HG03066 (cell line): ENCODE measurements around the gene NRG3.

Experiments used
- ATAC-seq: cut with Tn5 transposase; IDR thresholded peaks from one replicate; pipeline ENCODE4 v1.9.1; 2021; ENCODE audit warnings: low read depth; ENCODE audit not compliant: unreplicated experiment

The NRG3 gene

DNA sequence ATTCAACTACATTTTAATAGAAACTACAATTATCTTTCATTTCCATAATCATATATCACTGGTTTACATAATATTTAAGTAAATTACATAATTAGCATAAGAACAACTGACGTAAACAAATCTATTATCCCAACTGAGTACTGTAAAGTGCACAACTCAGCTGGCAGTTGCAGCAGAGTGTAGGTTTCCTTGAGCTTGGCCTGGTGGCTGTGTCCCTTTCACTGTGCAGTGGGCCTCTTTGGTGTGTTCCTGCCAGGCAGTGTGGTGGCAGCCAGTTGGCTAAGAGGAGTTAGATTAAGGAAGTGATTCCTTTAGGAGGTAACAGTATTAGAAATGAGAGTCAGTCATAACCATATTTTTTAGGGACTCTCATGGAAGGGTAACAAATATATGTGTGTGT is 7.0 kb downstream of the NRG3 start:
- no peak for ATAC-seq

GRCh38 chr10:81884856-81885255 is 9.9 kb downstream of the NRG3 start:
- no peak for ATAC-seq

- no peak for ATAC-seq
These were observed 10.5 kb downstream of the NRG3 start for GRCh38 chr10:81885491-81885890.

DNA sequence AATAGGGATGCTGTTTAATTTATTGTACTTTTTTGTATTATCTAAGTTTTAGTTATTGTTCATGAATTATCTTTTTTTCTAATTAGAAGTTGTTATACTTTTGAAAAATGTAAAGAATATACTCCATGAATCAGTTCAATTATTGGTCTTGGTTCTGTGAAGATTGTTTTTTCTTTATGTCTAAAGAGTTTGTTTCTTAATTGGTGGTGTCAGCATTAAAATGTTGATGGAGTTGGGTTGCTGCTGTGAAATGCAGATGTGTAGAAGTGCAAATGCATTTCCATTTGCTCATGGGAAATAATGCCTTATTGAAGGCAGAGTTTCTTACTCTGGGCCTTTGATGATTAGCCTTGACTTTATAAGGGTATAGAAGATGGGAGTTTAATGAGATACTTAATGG is 11.9 kb downstream of the NRG3 start:
- no peak for ATAC-seq

DNA sequence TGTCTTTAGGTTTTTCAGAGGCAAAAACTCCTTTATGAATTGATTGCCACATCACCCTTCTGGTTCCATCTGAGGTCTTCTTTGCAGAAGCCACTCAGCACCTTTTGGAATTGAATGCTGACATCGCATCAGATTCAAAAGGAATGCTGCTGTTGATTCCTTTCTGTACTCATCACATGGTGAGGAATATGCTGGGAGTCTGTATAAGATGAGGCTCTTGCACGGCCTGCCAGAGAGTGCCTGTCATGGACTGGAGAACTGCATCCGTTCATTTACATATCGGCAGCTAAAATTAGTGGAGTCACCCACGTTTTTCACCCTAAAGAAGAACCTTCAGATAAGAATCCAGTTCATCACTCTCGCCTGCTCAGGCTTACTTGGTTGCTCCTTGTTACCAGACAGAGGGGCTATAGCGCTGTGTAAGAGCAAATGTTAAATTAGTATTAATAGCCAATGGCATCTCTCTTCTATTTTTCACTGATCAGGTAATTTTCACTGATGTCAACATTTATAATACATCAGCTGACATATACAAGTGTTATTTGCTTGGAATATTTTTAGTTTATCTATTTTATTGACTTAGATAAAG is 14.3 kb downstream of the NRG3 start:
- no peak for ATAC-seq

GRCh38 chr10:81894616-81895015 is 19.6 kb downstream of the NRG3 start:
- no peak for ATAC-seq

DNA sequence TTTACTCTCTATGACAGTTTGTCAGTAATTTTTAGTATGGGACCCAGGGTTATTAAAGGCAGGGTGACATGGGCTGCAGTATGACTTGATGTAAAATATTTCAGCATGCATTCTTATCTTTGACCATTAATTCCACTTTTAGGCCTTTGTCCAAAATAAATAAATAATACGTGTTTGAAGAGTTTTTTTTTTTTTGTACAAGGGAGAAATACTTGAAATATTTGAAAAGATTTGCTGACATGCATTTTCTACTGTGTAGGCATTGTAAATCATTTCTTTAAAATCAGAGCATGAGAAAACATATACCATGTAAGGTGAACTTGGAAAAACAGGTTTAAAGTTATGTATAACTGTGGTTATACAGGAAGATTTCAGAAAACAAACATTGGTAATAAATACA is 23.5 kb downstream of the NRG3 start:
- ATAC-seq, result no peak

DNA sequence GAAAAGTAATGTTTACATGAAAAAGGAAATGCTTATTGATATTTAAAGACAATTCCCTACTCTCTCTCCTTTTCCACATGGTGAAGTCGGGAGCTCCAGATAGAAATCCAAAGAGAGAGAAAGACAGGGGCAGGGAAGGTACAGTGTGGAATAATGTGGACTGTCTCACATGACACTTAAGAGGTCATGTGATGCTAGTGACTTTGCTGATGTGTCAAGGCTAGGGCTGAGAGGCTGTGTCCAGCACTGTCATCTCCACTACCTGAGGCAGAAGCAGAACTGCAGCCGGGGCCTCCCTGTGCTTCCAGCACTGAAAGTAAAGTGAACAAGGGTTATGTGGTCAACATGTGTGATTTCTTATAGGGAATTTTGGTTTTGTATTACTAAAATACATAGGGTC is 26.0 kb downstream of the NRG3 start:
- ATAC-seq, result no peak

DNA sequence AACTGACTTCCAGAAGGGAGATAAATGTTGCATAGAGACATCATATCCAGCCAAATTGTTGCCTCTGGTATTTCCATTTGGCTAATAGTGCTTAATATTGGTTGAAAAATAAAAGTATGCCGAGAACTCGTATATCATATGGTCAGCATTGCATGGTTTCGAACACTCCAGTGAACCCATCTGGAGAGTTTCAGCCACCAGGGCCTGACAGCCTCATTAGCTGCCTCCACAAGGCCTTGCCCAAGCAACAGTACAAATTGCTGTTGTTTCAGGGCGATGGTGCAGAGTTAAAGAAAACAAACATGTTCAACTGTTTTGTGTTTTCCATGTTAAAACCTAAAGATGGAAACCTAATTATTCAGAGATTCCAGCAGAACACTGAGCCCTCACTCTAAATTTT is 28.5 kb downstream of the NRG3 start:
- no peak for ATAC-seq

GRCh38 chr10:81905161-81905560 is 30.2 kb downstream of the NRG3 start:
- ATAC-seq, result no peak

DNA sequence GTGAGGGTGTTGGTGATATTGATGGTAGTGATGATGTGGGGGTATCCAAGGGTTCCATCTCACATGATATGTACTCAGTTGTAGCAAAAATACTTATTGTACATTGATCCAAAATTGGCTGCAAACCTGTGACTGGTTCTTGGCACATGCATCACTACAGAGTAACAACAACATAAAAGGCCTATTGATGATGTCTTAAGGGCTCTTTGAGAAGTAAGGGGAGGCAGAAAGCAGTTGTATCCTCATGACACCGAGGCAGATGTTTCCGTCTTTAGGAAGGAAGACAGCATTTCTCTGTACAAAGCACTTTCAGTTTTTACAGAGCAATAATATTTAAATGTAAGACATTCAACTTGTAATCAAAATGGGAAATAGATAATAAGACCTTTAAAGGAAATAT is 34.5 kb downstream of the NRG3 start:
- ATAC-seq, result no peak

GRCh38 chr10:81911328-81911727 is 36.3 kb downstream of the NRG3 start:
- ATAC-seq, result no peak

DNA sequence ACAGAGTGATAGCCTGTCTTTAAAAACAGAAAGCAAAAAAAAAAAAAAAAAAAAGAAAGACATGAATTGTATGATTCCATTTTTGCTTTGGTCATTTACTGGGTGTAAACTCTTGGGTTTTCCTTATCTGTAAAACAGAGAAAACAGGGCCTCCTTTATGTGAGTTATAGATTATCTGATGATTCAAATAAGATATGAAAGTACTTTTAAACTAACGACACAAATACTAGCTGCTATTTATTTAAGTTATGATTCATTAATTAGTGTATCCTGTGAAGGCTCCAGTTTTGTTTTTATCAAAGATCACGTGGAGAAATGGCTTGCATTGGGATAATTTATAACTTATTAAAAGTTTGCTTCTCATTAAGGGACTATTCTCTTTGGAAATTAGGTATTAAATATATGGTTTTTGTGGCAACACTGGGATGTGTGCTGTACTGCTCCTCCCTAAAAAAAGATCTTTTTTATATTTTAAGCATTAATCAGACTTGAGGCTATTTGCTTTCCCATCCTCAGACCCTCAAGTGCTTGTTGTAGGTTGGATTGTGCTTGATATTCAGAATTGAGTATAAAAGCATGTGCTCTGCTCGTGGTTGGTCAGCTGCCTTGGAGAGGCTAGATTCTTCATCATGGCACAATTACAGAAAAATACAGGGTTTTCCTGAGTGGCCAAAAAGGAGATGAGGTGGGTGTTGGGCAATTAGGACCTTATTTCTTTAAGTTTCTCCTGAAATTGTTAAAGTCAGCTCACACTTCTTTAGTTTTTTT is 39.9 kb downstream of the NRG3 start:
- no peak for ATAC-seq

GRCh38 chr10:81915504-81915897 is 40.5 kb downstream of the NRG3 start:
- ATAC-seq, result no peak

DNA sequence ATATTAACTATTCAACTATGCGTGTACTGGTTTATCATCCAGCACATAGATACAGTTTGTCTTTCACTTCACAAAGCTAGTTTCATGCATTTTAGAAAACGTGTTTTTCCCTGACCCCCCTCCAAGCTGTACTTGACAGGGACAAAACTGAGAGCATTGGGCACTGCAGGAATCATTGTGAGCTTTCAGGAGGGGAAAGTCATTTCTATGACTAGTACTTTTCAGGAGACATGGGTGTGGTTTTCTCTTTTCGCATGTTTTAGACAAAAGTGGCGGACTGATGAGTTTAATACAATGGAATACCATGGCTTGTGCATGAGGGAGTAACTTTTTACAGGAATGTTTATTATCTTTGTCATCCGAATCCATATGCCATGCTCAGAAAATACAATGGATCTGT is 42.7 kb downstream of the NRG3 start:
- ATAC-seq, result no peak

- no peak for ATAC-seq
These were observed 43.8 kb downstream of the NRG3 start for GRCh38 chr10:81918766-81919165.

DNA sequence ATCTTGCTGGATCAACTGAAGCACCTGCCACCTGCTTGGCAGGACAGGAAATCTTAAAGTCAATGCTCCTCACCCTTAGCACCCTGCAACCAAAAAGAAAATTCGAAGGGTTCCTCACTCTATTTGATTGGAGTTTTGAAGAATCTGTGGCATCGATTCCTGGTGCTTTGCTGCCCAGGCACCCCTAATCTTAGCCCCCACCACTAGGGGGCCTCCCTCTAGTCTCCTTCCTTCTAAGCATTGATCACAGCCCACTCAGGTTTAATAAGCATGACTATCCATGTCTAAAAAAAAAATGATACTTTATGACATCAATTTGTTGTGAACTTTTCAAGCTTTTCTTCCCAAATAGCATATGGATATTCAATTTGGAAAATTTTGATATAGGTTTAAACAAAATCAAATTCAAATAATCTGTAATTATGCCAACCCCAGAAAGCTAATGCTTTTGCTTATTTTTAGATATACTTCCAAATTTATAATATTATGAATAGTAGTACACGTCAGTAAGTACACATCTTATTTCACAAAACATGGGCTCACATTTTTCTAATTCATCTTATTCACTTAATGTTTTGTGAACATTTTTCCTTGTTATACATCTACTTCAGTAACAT is 45.3 kb downstream of the NRG3 start:
- ATAC-seq, result no peak

- no peak for ATAC-seq
These were observed 53.1 kb downstream of the NRG3 start for GRCh38 chr10:81928119-81928518.

- ATAC-seq, result no peak
These were observed 68.6 kb downstream of the NRG3 start for GRCh38 chr10:81943583-81943982.

DNA sequence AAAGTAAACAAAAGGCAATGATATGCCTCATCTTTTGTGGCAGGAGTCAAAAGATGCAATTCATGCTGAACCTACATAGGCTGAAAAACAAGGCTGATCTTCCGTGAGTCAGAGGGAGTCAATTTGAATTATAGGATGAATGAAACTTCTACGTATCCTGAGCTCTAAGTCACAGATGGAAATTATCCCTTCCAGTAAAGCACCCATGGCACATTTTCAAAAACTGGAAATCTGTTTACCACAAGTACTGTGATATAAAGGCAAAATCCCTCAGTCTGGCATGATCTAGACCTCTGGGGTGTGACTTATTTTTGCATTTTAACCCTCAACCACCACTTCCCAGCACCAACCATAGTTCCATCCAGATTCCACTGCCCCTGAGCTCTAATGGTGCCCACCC is 69.6 kb downstream of the NRG3 start:
- no peak for ATAC-seq

GRCh38 chr10:81949283-81949682 is 74.3 kb downstream of the NRG3 start:
- ATAC-seq, result no peak

DNA sequence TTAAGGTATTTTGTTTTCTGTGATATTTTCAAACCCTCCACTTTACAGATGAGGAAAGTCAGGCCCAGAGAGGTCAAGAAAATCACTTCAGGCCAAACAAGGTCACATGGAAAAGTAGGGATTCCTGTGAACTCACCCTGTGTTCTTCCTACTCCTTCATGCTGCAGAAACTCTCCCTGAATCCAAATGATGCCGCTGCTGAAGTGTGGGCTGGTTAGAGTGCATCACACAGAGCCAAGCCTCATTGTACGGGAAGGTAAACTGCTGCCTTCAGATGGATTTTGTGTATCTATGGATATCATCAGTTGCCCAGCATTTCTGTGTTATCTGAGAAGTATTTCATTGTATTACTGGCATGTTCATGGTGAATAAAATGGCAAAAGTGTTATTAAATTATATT is 75.4 kb downstream of the NRG3 start:
- no peak for ATAC-seq
